Osteoblast (primary cell): ENCODE measurements around the gene SON. TPM values are rescaled to one million over a fixed set of nuclear protein-coding genes. Genes with fewer than 3 reads are reported as not detected.

Experiments
- DNase-seq: peaks from one replicate; pipeline ENCODE4 v3.0.0; 2011; ENCODE audit warnings: low spot score, mixed read lengths; ENCODE audit not compliant: insufficient read length; ENCODE audit errors: missing footprints
- H2AFZ ChIP-seq: 2 replicates; pipeline ENCODE4 v1.6.0; 2011; ENCODE audit warnings: mild to moderate bottlenecking, low read length
- H3K27ac ChIP-seq: 2 replicates; pipeline ENCODE4 v1.5.1; 2011; ENCODE audit warnings: mild to moderate bottlenecking, low read depth, low read length, moderate library complexity
- H3K27me3 ChIP-seq: 2 replicates; pipeline ENCODE4 v1.6.0; 2012; ENCODE audit warnings: mild to moderate bottlenecking, control low read depth, inconsistent platforms, low read length, moderate library complexity; ENCODE audit not compliant: insufficient read depth
- H3K36me3 ChIP-seq: 2 replicates; pipeline ENCODE4 v1.5.1; 2011; ENCODE audit warnings: mild to moderate bottlenecking, low read length, control low read depth, moderate library complexity; ENCODE audit not compliant: insufficient read depth
- H3K4me1 ChIP-seq: 2 replicates; pipeline ENCODE4 v1.5.1; 2011; ENCODE audit warnings: mild to moderate bottlenecking, low read length, control low read depth, moderate library complexity; ENCODE audit not compliant: insufficient read depth
- H3K4me2 ChIP-seq: 2 replicates; pipeline ENCODE4 v1.6.0; 2011; ENCODE audit warnings: mild to moderate bottlenecking, low read length; ENCODE audit not compliant: insufficient read depth
- H3K4me3 ChIP-seq: fragments of 200-600 bp; sonication (generic); 3 replicates; pipeline ENCODE4 v1.5.1; 2012; ENCODE audit warnings: mild to moderate bottlenecking, low read length, inconsistent platforms; ENCODE audit not compliant: insufficient read depth
- H3K79me2 ChIP-seq: 2 replicates; pipeline ENCODE4 v1.6.0; 2012; ENCODE audit warnings: mild to moderate bottlenecking, low read length, control low read depth, inconsistent platforms; ENCODE audit not compliant: insufficient read depth
- H3K9me3 ChIP-seq: 2 replicates; pipeline ENCODE4 v1.5.1; 2011; ENCODE audit warnings: low read depth, low read length, control low read depth
- H4K20me1 ChIP-seq: 2 replicates; pipeline ENCODE4 v1.6.0; 2012; ENCODE audit warnings: mild to moderate bottlenecking, low read length, control low read depth; ENCODE audit not compliant: insufficient read depth
- total RNA-seq: library from RNA; depleted of rRNA; stranded (reverse); fragments of >200 nt; gene quantifications from 2 replicates; pipeline ENCODE4 v1.2.3, GENCODE V29; 2012
- TF ChIP-seq, protein P1 (sequence below): IDR thresholded peaks from 2 replicates; pipeline ENCODE4 v1.5.1; 2011; ENCODE audit warnings: mild to moderate bottlenecking, low read depth, low read length, moderate library complexity; ENCODE audit errors: extremely low read depth

Gene SON
- total RNA-seq, 1 donor, result 137 TPM

DNA sequence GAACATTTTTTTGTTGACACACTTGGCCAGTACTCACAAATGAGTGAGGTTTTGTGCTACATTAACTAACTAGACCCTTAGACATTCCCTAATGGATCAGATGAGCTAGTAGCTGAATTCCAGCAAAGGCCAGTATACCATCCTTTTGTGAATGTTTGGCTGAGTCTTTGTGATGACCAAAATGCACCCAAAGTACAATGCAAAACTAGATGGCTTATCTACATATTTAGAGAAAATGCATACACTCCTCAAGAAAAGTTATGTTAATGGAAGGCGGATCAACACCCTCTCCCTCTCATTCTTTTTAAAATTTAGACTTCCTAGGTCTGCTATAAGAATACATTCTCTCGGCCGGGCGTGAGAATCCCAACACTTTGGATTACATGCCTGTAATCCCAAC lies 31.2 kb upstream of the SON start:
- Histone ChIP-seq H3K27ac (no peak overlapping the region), H3K4me3 (no peak overlapping the region), H2AFZ (no peak overlapping the region), H3K4me1 (peaks cover 8% of the 10 kb centered on the region), H3K36me3 (peaks cover 56% of the 10 kb centered on the region), H4K20me1 (no peaks in the 10 kb centered on the region), H3K4me2 (no peak overlapping the region), H3K27me3 (no peaks in the 10 kb centered on the region), H3K79me2 (no peaks in the 10 kb centered on the region), H3K9me3 (no peaks in the 10 kb centered on the region)
- DNase-seq, result no peak
- TF ChIP-seq, protein P1, sequence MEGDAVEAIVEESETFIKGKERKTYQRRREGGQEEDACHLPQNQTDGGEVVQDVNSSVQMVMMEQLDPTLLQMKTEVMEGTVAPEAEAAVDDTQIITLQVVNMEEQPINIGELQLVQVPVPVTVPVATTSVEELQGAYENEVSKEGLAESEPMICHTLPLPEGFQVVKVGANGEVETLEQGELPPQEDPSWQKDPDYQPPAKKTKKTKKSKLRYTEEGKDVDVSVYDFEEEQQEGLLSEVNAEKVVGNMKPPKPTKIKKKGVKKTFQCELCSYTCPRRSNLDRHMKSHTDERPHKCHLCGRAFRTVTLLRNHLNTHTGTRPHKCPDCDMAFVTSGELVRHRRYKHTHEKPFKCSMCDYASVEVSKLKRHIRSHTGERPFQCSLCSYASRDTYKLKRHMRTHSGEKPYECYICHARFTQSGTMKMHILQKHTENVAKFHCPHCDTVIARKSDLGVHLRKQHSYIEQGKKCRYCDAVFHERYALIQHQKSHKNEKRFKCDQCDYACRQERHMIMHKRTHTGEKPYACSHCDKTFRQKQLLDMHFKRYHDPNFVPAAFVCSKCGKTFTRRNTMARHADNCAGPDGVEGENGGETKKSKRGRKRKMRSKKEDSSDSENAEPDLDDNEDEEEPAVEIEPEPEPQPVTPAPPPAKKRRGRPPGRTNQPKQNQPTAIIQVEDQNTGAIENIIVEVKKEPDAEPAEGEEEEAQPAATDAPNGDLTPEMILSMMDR, result no peak

DNA sequence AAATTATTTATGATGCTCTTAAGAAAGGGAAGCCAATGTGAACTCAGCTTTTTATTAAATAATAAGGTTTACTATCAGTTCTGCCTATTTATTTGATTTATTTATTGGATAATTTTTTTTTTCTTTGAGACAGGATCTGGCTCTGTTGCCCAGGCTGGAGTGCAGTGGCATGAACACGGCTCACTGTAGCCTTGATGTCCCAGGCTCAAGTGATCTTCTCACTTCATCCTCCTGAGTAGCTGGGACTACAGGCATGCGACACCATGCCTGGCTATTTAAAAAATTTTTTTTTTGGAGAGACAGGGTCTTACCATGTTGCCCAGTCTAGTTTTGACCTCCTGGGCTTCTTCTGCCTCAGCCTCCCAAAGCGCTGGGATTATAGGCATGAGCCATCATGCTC lies 30.4 kb upstream of the SON start:
- Histone ChIP-seq H4K20me1 (no peaks in the 10 kb centered on the region), H3K36me3 (peaks cover 57% of the 10 kb centered on the region), H3K4me1 (peaks cover 8% of the 10 kb centered on the region), H3K9me3 (no peaks in the 10 kb centered on the region), H3K27ac (no peak overlapping the region), H3K27me3 (no peaks in the 10 kb centered on the region), H3K79me2 (no peaks in the 10 kb centered on the region), H2AFZ (no peak overlapping the region), H3K4me2 (no peak overlapping the region), H3K4me3 (no peak overlapping the region)
- DNase-seq, result no peak
- TF ChIP-seq, protein P1, result no peak

DNA sequence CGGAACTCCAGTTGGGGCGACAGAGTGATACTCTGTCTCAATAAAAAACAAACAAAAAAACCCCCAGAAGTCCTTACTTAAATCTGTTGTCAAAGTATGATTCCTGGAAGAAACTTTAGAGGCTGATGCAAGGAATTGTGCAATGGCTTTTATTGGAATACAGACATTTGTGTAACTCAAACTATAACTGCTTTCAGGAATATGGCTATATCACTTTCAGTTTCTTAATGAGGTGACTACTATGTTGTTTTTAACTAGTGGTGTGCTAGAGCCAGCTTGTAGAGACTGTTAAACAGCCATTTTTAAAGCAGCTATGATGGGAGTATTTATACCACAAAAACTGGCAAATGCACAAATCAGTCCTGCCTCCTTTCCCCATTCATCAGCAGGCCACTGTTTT lies 28.6 kb upstream of the SON start:
- DNase-seq, result no peak

DNA sequence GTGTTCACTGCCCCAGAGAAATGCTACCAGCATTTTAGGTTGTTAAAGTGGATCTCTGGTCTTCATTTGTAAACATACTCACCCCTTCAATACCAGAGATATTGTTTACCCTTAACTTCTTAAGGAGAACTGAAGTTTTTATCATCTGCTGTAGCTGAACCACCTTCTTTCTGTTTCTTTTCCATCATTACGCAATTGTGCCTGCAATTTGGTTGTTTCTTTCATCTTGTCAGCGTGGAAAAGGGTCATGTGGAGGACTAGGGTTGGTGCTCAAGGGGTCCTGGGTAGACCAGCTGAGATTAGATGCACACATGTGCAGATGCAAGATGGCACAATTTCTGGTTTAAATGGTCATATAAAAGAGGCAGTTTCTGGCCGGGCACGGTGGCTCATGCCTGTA lies 23.9 kb upstream of the SON start:
- no peak for DNase-seq
- Histone ChIP-seq H2AFZ (no peak overlapping the region), H3K4me1 (peaks cover 8% of the 10 kb centered on the region), H3K27me3 (no peaks in the 10 kb centered on the region), H3K4me2 (no peak overlapping the region), H3K4me3 (no peak overlapping the region), H3K27ac (no peak overlapping the region), H3K9me3 (no peaks in the 10 kb centered on the region), H4K20me1 (no peaks in the 10 kb centered on the region), H3K36me3 (peaks cover 51% of the 10 kb centered on the region), H3K79me2 (no peaks in the 10 kb centered on the region)
- TF ChIP-seq, protein P1, result no peak

More for the DNA sequence above, 28.6 kb upstream of the SON start:
- Histone ChIP-seq H3K4me2 (peak overlapping the region; percentile 42), H3K4me1 (peaks cover 8% of the 10 kb centered on the region), H3K79me2 (no peaks in the 10 kb centered on the region), H4K20me1 (no peaks in the 10 kb centered on the region), H3K27ac (peak overlapping the region; percentile 44), H3K36me3 (peaks cover 63% of the 10 kb centered on the region), H3K27me3 (no peaks in the 10 kb centered on the region), H3K4me3 (peak overlapping the region; percentile 22), H2AFZ (peak overlapping the region; percentile 43), H3K9me3 (no peaks in the 10 kb centered on the region)
- TF ChIP-seq, protein P1, result no peak
